KOPT-K1 (cell line): ENCODE data around the gene CGB5.
"Not testable (repeated sequence)": the region's sequence is repeated elsewhere in the genome, so short reads cannot be mapped to it uniquely, and the experiment has no call there.

Experiments used
- H3K27ac ChIP-seq: fragments of 200-600 bp; sonication (generic); 2 replicates; pipeline ENCODE4 v1.5.1; 2016; ENCODE audit warnings: antibody characterized with exemption, mild to moderate bottlenecking, low read depth, low read length; ENCODE audit not compliant: poor library complexity, severe bottlenecking
- H3K36me3 ChIP-seq: fragments of 200-600 bp; sonication (generic); 2 replicates; pipeline ENCODE4 v1.5.1; 2017; ENCODE audit warnings: antibody characterized with exemption, mild to moderate bottlenecking, low read length, moderate library complexity; ENCODE audit not compliant: insufficient read depth
- H3K9me3 ChIP-seq: fragments of 200-600 bp; sonication (generic); 2 replicates; pipeline ENCODE4 v1.5.1; 2017; ENCODE audit warnings: antibody characterized with exemption, low read length, mild to moderate bottlenecking; ENCODE audit not compliant: insufficient read depth, poor library complexity, severe bottlenecking

Gene CGB5

DNA sequence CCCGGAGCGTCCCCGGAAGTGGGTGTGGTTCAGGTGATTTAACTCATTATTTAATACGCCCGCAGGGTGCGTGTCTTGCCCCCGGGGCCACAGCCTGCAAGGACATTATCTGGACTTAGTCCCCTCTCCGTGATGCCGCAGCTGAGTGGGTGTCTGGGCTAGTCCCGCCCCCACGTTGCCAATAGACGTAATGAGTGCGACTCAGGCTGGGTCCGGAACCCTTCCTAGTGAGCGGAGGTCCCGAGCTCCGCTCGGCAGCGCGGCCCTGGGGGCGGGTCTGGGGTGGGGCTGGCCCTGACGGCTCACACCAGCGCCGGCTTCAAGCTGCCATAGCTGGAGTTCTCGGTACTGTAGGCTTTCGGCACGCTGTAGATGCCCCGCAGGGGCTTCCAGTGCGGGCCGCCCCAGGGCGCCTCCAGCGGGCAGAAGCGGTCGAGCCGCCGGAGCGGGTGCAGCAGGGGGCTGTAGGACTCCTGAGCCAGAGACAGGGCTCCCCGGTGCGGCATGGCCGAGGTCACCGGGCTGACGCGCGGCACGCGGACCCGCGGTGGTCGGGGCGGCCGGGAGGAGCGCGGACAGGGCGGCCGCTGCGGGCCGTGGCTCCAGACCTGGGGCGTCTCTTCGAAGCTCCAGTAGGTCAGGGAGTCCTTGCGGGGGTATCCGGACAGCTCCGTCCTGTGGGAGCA is 25.8 kb upstream of the CGB5 start:
- H3K27ac ChIP-seq = no peak overlapping the region
- H3K9me3 ChIP-seq = no peaks in the 10 kb centered on the region
- H3K36me3 ChIP-seq = peaks cover 45% of the 10 kb centered on the region

DNA sequence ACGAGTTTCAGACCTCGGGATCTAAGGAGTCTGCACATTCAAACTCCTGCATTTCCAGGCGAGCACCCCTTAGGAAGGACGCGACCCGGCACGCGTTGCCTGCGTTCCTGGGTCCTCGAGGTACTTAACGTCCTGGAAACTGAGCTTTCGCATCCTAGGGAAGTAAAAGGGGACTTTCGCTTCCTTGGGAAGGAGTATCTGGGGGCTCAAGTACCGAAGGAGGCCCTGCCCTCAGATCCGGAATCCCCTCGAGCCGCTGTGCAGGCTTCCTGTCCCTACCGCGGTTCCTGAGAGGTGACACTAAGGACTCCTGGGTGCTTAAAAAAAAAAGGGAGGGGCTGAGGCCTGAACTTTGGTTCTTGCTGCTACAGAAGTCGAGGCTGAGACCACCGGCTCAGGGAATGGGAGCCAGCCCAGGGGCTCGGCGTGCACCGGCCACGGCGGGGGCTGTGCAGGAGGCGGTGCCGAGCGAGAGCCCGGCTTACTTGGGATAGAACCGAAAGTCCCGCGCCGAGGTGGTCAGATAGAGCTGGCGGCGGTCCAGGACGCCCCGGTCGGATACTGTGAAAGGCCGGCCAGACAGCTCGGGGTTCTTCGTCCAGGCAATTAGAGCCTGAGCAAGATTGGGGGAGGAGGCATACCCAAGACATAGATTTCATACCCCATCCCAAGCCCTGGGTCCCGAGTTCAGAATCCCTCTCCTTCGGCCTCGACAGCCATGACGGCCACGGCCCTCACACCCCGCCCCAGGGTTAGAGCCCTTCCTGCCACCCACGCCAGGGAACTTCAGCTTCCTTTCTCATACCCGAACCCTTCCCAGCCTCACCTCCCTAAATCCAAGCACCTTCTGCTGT is 25.0 kb upstream of the CGB5 start:
- not testable (repeated sequence) for H3K9me3 ChIP-seq, H3K27ac ChIP-seq
- peaks cover 37% of the 10 kb centered on the region for H3K36me3 ChIP-seq

- H3K27ac ChIP-seq = no peak overlapping the region
Measured at GRCh38 chr19:49019242-49019932, 24.3 kb upstream of the CGB5 start.

GRCh38 chr19:49020342-49020741 is 23.3 kb upstream of the CGB5 start:
- Histone ChIP-seq H3K27ac (no peak overlapping the region), H3K9me3 (no peaks in the 10 kb centered on the region)

More at GRCh38 chr19:49019242-49019932, 24.3 kb upstream of the CGB5 start:
- no peaks in the 10 kb centered on the region for H3K9me3 ChIP-seq
- peaks cover 29% of the 10 kb centered on the region for H3K36me3 ChIP-seq

DNA sequence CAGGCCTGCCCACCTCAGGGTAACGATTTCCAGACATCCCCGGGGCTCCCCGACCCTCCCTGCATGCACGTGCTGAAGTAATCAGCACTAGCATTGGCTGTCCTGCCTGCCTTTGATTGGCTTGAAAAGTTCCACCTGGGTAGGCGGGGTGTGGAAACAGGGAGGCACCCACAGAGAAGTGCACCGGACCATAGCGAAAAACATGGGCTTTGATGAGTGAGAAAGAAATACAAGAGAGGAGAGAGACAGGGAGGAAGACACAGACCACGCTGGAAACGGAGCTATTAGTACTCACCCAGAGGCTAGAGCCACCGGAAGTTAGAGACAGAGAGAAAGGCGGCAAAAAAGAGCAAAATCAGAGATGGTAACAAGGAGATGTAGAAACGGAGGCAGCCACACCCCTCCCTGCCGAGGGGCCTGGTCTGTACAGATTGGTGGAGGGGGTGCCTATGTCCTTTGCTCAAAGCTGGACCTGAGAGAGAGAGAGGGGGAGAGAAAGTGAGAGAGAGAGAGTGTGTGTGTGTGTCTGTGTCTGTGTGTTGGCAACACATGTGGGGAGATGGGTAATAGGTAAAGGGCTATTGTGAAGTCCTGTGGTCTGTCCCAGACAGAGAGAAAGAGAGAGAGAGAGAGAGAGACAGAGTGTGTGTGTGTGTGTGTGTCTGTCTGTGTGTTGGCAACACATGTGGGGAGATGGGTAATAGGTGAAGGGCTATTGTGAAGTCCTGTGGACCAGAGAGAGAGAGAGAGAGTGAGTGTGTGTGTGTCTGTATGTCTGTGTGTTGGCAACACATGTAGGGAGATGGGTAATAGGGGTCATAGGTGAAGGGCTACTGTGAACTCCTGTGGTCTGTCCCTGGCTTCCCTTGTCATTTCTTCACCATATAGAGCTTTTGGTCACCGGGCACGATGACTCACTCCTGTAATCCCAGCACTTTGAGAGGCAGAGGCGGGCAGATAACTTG is 22.4 kb upstream of the CGB5 start:
- Histone ChIP-seq H3K36me3 (peaks cover 11% of the 10 kb centered on the region; the same call in 1 of the 2 replicates), H3K9me3 (no peaks in the 10 kb centered on the region), H3K27ac (no peak overlapping the region)

More at GRCh38 chr19:49020342-49020741, 23.3 kb upstream of the CGB5 start:
- H3K36me3 ChIP-seq = peaks cover 19% of the 10 kb centered on the region

DNA sequence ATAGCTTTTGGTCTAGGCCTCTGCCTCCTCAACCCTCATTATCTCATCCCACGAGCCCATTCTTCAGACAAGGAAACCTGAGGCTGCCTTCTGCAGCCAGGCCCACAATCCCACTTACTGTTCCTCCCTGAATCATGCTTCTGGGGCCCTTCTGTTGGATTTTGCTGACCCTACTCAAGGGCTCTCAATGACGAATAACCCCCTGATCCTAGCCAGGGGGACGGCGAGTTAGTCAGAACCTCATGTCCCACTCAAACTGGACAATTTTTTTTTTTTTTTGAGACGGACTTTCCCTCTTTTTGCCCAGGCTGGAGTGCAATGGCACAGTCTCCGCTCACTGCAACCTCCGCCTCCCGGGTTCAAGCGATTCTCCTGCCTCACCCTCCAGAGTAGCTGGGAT is 21.5 kb upstream of the CGB5 start:
- Histone ChIP-seq H3K27ac (no peak overlapping the region), H3K9me3 (no peaks in the 10 kb centered on the region)

DNA sequence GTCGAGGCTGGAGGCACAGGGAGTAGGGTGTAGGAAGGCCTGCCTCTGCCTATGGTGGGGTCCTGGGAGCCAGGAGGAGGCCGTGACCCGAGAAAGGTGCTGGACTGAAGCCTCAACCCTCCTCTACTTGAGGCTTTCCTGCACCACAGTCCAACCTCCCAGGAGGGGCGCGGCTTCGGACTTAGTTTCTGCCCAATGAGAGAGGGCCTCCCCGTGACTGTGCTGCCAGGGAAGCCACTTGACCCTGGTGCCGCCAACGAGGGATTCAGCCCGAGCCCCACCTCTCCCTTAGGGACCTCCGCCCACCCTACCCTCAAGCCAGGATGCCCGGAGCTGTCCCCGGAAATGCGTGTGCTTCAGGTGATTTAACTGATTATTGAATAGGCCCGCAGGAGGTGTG is 19.4 kb upstream of the CGB5 start, which contains the start of gene CGB3:
CGB3 (minus strand) TSS at position 101 of the 400 bp plus-strand sequence. CDS start 362 bp downstream, outside the sequence.
- not testable (repeated sequence) for H3K27ac ChIP-seq, H3K9me3 ChIP-seq, H3K36me3 ChIP-seq

More for the DNA sequence above, 21.5 kb upstream of the CGB5 start:
- H3K36me3 ChIP-seq = peaks cover 2% of the 10 kb centered on the region; the same call in 1 of the 2 replicates

- H3K27ac ChIP-seq = not testable (repeated sequence)
Measured at GRCh38 chr19:49025088-49025487, 18.6 kb upstream of the CGB5 start.

GRCh38 chr19:49025599-49025998 is 18.0 kb upstream of the CGB5 start:
- H3K9me3 ChIP-seq, H3K36me3 ChIP-seq, H3K27ac ChIP-seq: not testable (repeated sequence)

More at GRCh38 chr19:49025088-49025487, 18.6 kb upstream of the CGB5 start:
- H3K9me3 ChIP-seq, H3K36me3 ChIP-seq: not testable (repeated sequence)

GRCh38 chr19:49028686-49029085 is 15.0 kb upstream of the CGB5 start:
- H3K9me3 ChIP-seq, H3K27ac ChIP-seq, H3K36me3 ChIP-seq: not testable (repeated sequence)

- not testable (repeated sequence) for H3K9me3 ChIP-seq, H3K36me3 ChIP-seq, H3K27ac ChIP-seq
Measured at GRCh38 chr19:49029749-49030148, 13.9 kb upstream of the CGB5 start.

DNA sequence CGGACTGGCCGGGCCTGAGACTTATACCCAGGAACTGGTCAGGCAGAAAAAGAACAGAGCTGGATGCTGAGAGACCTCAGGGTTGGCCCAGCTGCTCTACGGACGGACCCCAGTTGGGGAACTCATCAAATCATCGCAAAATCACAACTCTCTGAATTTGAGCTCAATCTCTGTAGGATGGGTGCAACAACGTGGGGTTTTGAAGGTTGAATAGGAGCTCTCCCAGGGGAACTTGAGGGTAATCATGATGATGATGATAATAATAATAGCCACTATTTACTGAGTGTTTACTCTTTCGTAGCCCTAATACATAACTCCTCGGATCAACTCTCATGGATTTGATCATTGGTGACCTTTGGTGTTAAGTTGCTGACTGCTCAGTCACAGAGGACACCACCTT is 13.3 kb upstream of the CGB5 start:
- H3K27ac ChIP-seq, H3K36me3 ChIP-seq, H3K9me3 ChIP-seq: not testable (repeated sequence)

- H3K36me3 ChIP-seq, H3K9me3 ChIP-seq: not testable (repeated sequence)
Measured at GRCh38 chr19:49031642-49032301, 11.9 kb upstream of the CGB5 start, which contains the start of gene CGB2. TSS of gene CGB2 (plus strand) at chr19:49031890. CDS start at chr19:49032096, 206 bp downstream.

DNA sequence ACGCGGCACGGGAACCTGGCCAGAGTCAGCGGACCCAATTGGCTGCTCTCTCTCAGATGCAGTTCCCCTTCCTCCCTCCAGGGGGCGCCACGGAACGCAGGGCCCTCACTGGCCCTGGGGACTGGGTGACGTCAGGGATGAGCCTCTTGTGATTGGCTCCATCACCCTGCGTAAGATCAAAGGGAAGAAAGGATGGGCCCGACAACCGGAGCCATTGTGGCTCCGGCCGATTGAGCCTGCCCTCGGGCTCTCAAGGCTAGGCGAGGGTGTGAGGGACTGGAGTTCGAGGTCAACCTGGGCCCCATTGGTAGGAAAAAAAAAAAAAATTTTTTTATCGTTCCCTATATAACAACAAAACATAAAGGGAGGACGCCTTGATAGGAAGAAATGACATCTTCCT is 6.8 kb upstream of the CGB5 start, which contains the start of gene CGB1:
CGB1 (minus strand) TSS at position 81 of the 400 bp plus-strand sequence. CDS start 184 bp downstream, outside the sequence.
- H3K9me3 ChIP-seq, H3K36me3 ChIP-seq, H3K27ac ChIP-seq: not testable (repeated sequence)

More at GRCh38 chr19:49031642-49032301, 11.9 kb upstream of the CGB5 start, which contains the start of gene CGB2:
- H3K27ac ChIP-seq = not testable (repeated sequence)
